ENCODE measurements around the gene ATG7.

GRCh38 chr3:11437506-11437905 is 165.3 kb downstream of the ATG7 start:
- TF ChIP-seq CTCF (IDR thresholded peaks at IDR 0.05; ENCODE audit: insufficient read depth, low read length) (no peak), SPI1 (IDR thresholded peaks at IDR 0.05; ENCODE audit: borderline replicate concordance, low read depth) (no peak), POLR2AphosphoS5 (IDR thresholded peaks at IDR 0.05; ENCODE audit: low read depth) (no peak), REST (IDR thresholded peaks at IDR 0.05; ENCODE audit: insufficient replicate concordance, low read depth) (no peak)

Data from HL-60 (cell line).